Parathyroid adenoma (tissue), 2 donors: ENCODE data around the gene SLC12A7.

Source experiments
- H2AFZ ChIP-seq: fragments of 300-600 bp; sonication (generic); one replicate; pipeline ENCODE4 v1.7.0; 2017; ENCODE audit warnings: antibody characterized with exemption, mild to moderate bottlenecking
- H3K27ac ChIP-seq: fragments of 300-600 bp; sonication (generic); one replicate; pipeline ENCODE4 v1.7.0; 2017
- H3K27me3 ChIP-seq: fragments of 300-600 bp; sonication (generic); one replicate; pipeline ENCODE4 v1.7.0; 2017; ENCODE audit warnings: low read length; ENCODE audit not compliant: control insufficient read depth, insufficient read depth
- H3K36me3 ChIP-seq: fragments of 300-600 bp; sonication (generic); one replicate; pipeline ENCODE4 v1.7.0; 2017; ENCODE audit warnings: low read length; ENCODE audit not compliant: control insufficient read depth, insufficient read depth
- H3K4me1 ChIP-seq: fragments of 300-600 bp; sonication (generic); one replicate; pipeline ENCODE4 v1.7.0; 2017; ENCODE audit warnings: control low read depth
- H3K4me2 ChIP-seq: fragments of 300-600 bp; sonication (generic); one replicate; pipeline ENCODE4 v1.7.0; 2017; ENCODE audit warnings: low read length
- H3K4me3 ChIP-seq: fragments of 300-600 bp; sonication (generic); one replicate; pipeline ENCODE4 v1.7.0; 2017; ENCODE audit warnings: low read depth, low read length
- H3K79me2 ChIP-seq: fragments of 300-600 bp; sonication (generic); one replicate; pipeline ENCODE4 v1.7.0; 2017; ENCODE audit warnings: control low read depth
- H3K9ac ChIP-seq: fragments of 300-600 bp; sonication (generic); one replicate; pipeline ENCODE4 v1.7.0; 2017; ENCODE audit warnings: mild to moderate bottlenecking
- H3K9me3 ChIP-seq: fragments of 300-600 bp; sonication (generic); one replicate; pipeline ENCODE4 v1.7.0; 2017; ENCODE audit warnings: low read length; ENCODE audit not compliant: control insufficient read depth
- CTCF ChIP-seq: fragments of 300-600 bp; sonication (generic); IDR thresholded peaks from one replicate; pipeline ENCODE4 v1.7.0; 2017; ENCODE audit warnings: antibody characterized with exemption, mild to moderate bottlenecking
- donor health status: primary hyperparathyroidism.

Gene SLC12A7

GRCh38 chr5:1033178-1033577 lies 78.7 kb downstream of the SLC12A7 start:
- H3K4me2 ChIP-seq: no peak overlapping the region
- H3K36me3 ChIP-seq: no peaks in the 10 kb centered on the region
- no peak overlapping the region for H3K27ac ChIP-seq
- TF ChIP-seq CTCF: no peak
- no peaks in the 10 kb centered on the region for H3K9me3 ChIP-seq
- H3K9ac ChIP-seq: no peak overlapping the region
- no peak overlapping the region for H3K4me3 ChIP-seq
- H3K27me3 ChIP-seq: peaks cover 4% of the 10 kb centered on the region
- H3K79me2 ChIP-seq: no peaks in the 10 kb centered on the region
- no peaks in the 10 kb centered on the region for H3K4me1 ChIP-seq
- no peak overlapping the region for H2AFZ ChIP-seq

- no peak for TF ChIP-seq CTCF
- Histone ChIP-seq H3K27ac (no peak overlapping the region), H3K36me3 (no peaks in the 10 kb centered on the region), H3K4me1 (no peaks in the 10 kb centered on the region), H3K9me3 (no peaks in the 10 kb centered on the region), H3K9ac (no peak overlapping the region), H3K79me2 (no peaks in the 10 kb centered on the region), H2AFZ (no peak overlapping the region), H3K4me3 (no peak overlapping the region), H3K4me2 (no peak overlapping the region), H3K27me3 (peaks cover 4% of the 10 kb centered on the region)
Observed at GRCh38 chr5:1032551-1033027, 79.3 kb downstream of the SLC12A7 start.

GRCh38 chr5:1032011-1032410 lies 79.9 kb downstream of the SLC12A7 start:
- no peak overlapping the region for H2AFZ ChIP-seq

GRCh38 chr5:1031306-1031959 lies 80.4 kb downstream of the SLC12A7 start:
- Histone ChIP-seq H3K79me2 (no peaks in the 10 kb centered on the region), H3K4me1 (no peaks in the 10 kb centered on the region), H3K4me2 (no peak overlapping the region), H3K4me3 (no peak overlapping the region), H2AFZ (no peak overlapping the region), H3K9ac (no peak overlapping the region), H3K36me3 (no peaks in the 10 kb centered on the region), H3K27ac (no peak overlapping the region), H3K9me3 (no peaks in the 10 kb centered on the region), H3K27me3 (peaks cover 4% of the 10 kb centered on the region)
- TF ChIP-seq CTCF: no peak

More at GRCh38 chr5:1032011-1032410, 79.9 kb downstream of the SLC12A7 start:
- H3K27me3 ChIP-seq: peaks cover 4% of the 10 kb centered on the region
- no peak overlapping the region for H3K9ac ChIP-seq
- no peak overlapping the region for H3K4me3 ChIP-seq
- H3K9me3 ChIP-seq: no peaks in the 10 kb centered on the region
- no peak for TF ChIP-seq CTCF
- H3K27ac ChIP-seq: no peak overlapping the region
- H3K4me2 ChIP-seq: no peak overlapping the region
- H3K36me3 ChIP-seq: no peaks in the 10 kb centered on the region
- no peaks in the 10 kb centered on the region for H3K79me2 ChIP-seq
- H3K4me1 ChIP-seq: no peaks in the 10 kb centered on the region

- Histone ChIP-seq H3K4me2 (no peak overlapping the region), H3K9me3 (no peaks in the 10 kb centered on the region), H3K9ac (no peak overlapping the region), H3K79me2 (no peaks in the 10 kb centered on the region), H3K27me3 (peaks cover 4% of the 10 kb centered on the region), H3K4me3 (no peak overlapping the region), H3K36me3 (no peaks in the 10 kb centered on the region), H3K27ac (no peak overlapping the region), H3K4me1 (no peaks in the 10 kb centered on the region), H2AFZ (no peak overlapping the region)
- no peak for TF ChIP-seq CTCF
Observed at GRCh38 chr5:1030801-1031271, 81.0 kb downstream of the SLC12A7 start.
